Parathyroid adenoma (tissue), 2 donors: ENCODE measurements around the gene MYH16.

Source experiments
- H2AFZ ChIP-seq: fragments of 300-600 bp; sonication (generic); one replicate; pipeline ENCODE4 v1.7.0; 2017; ENCODE audit warnings: antibody characterized with exemption, mild to moderate bottlenecking
- H3K27ac ChIP-seq: fragments of 300-600 bp; sonication (generic); one replicate; pipeline ENCODE4 v1.7.0; 2017
- H3K27me3 ChIP-seq: fragments of 300-600 bp; sonication (generic); one replicate; pipeline ENCODE4 v1.7.0; 2017; ENCODE audit warnings: low read length; ENCODE audit not compliant: control insufficient read depth, insufficient read depth
- H3K36me3 ChIP-seq: fragments of 300-600 bp; sonication (generic); one replicate; pipeline ENCODE4 v1.7.0; 2017; ENCODE audit warnings: low read length; ENCODE audit not compliant: control insufficient read depth, insufficient read depth
- H3K4me1 ChIP-seq: fragments of 300-600 bp; sonication (generic); one replicate; pipeline ENCODE4 v1.7.0; 2017; ENCODE audit warnings: control low read depth
- H3K4me2 ChIP-seq: fragments of 300-600 bp; sonication (generic); one replicate; pipeline ENCODE4 v1.7.0; 2017; ENCODE audit warnings: low read length
- H3K4me3 ChIP-seq: fragments of 300-600 bp; sonication (generic); one replicate; pipeline ENCODE4 v1.7.0; 2017; ENCODE audit warnings: low read depth, low read length
- H3K79me2 ChIP-seq: fragments of 300-600 bp; sonication (generic); one replicate; pipeline ENCODE4 v1.7.0; 2017; ENCODE audit warnings: control low read depth
- H3K9ac ChIP-seq: fragments of 300-600 bp; sonication (generic); one replicate; pipeline ENCODE4 v1.7.0; 2017; ENCODE audit warnings: mild to moderate bottlenecking
- H3K9me3 ChIP-seq: fragments of 300-600 bp; sonication (generic); one replicate; pipeline ENCODE4 v1.7.0; 2017; ENCODE audit warnings: low read length; ENCODE audit not compliant: control insufficient read depth
- TF ChIP-seq, protein P1 (sequence below): fragments of 300-600 bp; sonication (generic); IDR thresholded peaks from one replicate; pipeline ENCODE4 v1.7.0; 2017; ENCODE audit warnings: antibody characterized with exemption, mild to moderate bottlenecking
- donor health status: primary hyperparathyroidism.

The MYH16 gene

DNA sequence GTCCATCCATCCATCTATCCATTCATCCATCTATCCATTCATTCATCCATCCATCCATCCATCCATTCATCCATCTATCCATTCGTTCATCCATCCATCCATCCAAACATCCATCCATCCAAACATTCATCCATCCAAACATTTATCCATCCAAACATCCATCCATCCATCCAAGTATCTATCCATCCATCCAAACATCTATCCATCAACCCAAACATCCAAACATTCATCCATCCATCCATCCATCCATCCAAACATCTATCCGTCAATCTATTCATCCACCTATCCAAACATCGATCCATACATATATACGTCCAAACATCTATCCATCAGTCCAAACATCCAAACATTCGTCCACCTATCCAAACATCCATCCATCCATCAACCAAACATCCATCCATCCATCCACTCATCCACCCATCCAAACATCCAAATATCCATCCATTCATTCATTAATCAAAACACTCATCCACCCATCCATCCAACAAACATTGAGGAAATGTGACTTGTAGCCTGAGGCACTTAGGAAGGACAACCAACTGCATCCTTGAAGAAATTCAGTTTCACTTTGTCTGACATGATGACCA, 28.8 kb upstream of the MYH16 start:
- no peaks in the 10 kb centered on the region for H3K27me3 ChIP-seq
- H3K27ac ChIP-seq = no peak overlapping the region
- H3K79me2 ChIP-seq = no peaks in the 10 kb centered on the region
- no peak overlapping the region for H3K4me2 ChIP-seq
- no peaks in the 10 kb centered on the region for H3K4me1 ChIP-seq
- H3K36me3 ChIP-seq = no peaks in the 10 kb centered on the region
- no peaks in the 10 kb centered on the region for H3K9me3 ChIP-seq
- H3K4me3 ChIP-seq = no peak overlapping the region
- no peak overlapping the region for H2AFZ ChIP-seq
- TF ChIP-seq, protein P1, sequence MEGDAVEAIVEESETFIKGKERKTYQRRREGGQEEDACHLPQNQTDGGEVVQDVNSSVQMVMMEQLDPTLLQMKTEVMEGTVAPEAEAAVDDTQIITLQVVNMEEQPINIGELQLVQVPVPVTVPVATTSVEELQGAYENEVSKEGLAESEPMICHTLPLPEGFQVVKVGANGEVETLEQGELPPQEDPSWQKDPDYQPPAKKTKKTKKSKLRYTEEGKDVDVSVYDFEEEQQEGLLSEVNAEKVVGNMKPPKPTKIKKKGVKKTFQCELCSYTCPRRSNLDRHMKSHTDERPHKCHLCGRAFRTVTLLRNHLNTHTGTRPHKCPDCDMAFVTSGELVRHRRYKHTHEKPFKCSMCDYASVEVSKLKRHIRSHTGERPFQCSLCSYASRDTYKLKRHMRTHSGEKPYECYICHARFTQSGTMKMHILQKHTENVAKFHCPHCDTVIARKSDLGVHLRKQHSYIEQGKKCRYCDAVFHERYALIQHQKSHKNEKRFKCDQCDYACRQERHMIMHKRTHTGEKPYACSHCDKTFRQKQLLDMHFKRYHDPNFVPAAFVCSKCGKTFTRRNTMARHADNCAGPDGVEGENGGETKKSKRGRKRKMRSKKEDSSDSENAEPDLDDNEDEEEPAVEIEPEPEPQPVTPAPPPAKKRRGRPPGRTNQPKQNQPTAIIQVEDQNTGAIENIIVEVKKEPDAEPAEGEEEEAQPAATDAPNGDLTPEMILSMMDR = no peak
- no peak overlapping the region for H3K9ac ChIP-seq

DNA sequence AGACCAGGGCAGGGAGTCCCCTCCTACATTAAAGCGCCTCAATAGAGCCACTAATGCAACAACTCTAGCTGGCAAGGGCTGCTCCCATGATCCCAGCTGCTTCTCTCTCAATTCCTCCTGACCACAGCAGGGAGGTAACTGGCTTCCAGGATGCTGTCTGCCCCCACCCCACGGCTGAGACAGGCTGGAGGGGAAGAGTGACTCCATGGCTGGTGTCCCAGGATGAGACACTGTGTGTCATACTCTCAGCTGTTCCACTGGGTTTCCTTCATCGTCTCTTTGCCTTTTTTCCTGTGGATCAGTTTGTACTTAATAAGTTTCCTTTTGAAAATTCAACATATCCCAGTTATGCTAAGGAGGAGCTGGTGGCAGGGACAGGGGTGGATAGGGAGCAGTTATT, 27.7 kb upstream of the MYH16 start:
- Histone ChIP-seq H3K9me3 (no peaks in the 10 kb centered on the region), H3K9ac (no peak overlapping the region), H3K4me1 (no peaks in the 10 kb centered on the region), H3K27me3 (no peaks in the 10 kb centered on the region), H3K79me2 (no peaks in the 10 kb centered on the region), H3K4me2 (no peak overlapping the region), H3K27ac (no peak overlapping the region), H3K36me3 (no peaks in the 10 kb centered on the region), H2AFZ (no peak overlapping the region), H3K4me3 (no peak overlapping the region)
- TF ChIP-seq, protein P1 = no peak

DNA sequence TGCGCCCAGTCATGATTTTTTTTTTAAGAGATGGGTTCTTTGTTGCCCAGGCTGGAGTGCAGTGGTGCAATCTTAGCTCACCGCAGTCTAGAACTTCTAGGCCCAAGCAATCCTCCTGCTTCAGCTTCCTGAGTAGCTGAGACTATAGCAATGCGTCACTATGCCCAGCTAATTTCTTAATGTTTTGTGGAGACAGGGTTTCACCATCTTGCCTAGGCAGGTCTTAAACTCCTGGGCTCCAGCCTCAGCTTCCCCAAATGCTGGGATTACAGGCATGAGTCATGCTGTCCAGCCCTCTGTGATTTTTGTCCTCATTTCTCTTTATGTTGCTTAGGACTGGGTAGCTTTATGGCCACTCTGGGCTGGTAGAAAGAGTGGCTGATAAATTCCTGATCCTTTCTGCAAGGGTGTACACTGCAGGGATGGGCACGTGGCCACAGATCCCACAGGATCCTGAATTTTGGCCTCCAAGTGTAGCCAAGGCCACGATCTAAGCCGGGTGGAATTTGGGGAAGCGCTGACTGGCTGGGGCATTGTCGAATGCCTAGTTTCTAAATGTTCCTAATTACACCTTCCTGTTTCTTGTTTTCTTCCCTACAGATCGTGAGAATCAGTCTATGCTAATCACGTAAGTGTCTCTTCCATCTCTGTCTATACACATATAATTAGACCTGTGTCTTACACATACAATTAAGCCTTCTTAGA, 24.1 kb upstream of the MYH16 start:
- Histone ChIP-seq H3K27ac (no peak overlapping the region), H3K79me2 (no peaks in the 10 kb centered on the region), H3K27me3 (no peaks in the 10 kb centered on the region), H3K9ac (no peak overlapping the region), H3K9me3 (no peaks in the 10 kb centered on the region), H2AFZ (no peak overlapping the region), H3K4me3 (no peak overlapping the region), H3K4me1 (no peaks in the 10 kb centered on the region), H3K4me2 (no peak overlapping the region), H3K36me3 (no peaks in the 10 kb centered on the region)
- TF ChIP-seq, protein P1 = no peak

DNA sequence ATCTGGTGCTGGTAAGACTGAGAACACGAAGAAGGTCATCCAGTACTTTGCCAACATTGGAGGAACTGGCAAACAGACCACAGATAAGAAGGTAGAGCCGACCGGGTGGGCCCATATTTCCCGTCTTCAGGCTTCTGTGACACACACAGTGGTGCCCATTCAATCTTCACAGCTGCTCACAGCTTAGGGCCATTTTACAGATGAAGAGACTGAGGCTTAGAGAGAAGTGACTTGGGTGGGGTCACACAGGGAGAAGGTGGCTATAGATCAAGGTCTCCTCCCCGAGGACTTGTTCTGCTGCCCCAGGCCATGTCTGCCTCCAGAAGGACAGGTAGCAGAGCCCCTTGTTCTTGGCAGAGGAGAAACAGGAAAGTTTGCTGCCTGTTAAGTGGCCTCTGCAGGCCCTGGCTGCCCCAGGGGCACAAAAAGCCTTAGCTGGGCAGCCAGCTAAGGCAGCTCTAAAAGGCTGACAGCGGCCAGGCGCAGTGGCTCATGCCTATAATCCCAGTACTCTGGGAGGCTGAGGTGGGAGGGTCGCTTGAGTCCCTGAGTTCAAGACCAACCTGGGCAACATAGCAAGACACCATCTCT, 22.6 kb upstream of the MYH16 start:
- no peak overlapping the region for H2AFZ ChIP-seq
- no peak overlapping the region for H3K27ac ChIP-seq
- no peak overlapping the region for H3K9ac ChIP-seq
- H3K9me3 ChIP-seq = no peaks in the 10 kb centered on the region
- H3K36me3 ChIP-seq = no peaks in the 10 kb centered on the region
- no peaks in the 10 kb centered on the region for H3K79me2 ChIP-seq
- TF ChIP-seq, protein P1 = no peak
- H3K4me1 ChIP-seq = no peaks in the 10 kb centered on the region
- H3K4me2 ChIP-seq = no peak overlapping the region
- no peak overlapping the region for H3K4me3 ChIP-seq
- no peaks in the 10 kb centered on the region for H3K27me3 ChIP-seq
